Mononuclear cell (primary cell): ENCODE data around the gene ASB15. TPM values are rescaled to one million over a fixed set of nuclear protein-coding genes. Genes with fewer than 3 reads are reported as not detected.
"Not testable (repeated sequence)": the region's sequence is repeated elsewhere in the genome, so short reads cannot be mapped to it uniquely, and the experiment has no call there.

ENCODE experiments used
- H3K27me3 ChIP-seq: 2 replicates; pipeline ENCODE4 v1.6.0; 2011; ENCODE audit warnings: low read length, control low read depth; ENCODE audit not compliant: insufficient read depth
- H3K4me1 ChIP-seq: 2 replicates; pipeline ENCODE4 v1.5.1; 2011; ENCODE audit warnings: mild to moderate bottlenecking, low read length, control low read depth; ENCODE audit not compliant: insufficient read depth
- H3K4me3 ChIP-seq: 2 replicates; pipeline ENCODE4 v1.5.1; 2011; ENCODE audit warnings: mild to moderate bottlenecking, low read length, moderate library complexity
- H3K9me3 ChIP-seq: 2 replicates; pipeline ENCODE4 v1.5.1; 2011; ENCODE audit warnings: low read depth, mild to moderate bottlenecking, control low read depth, low read length
- total RNA-seq: library from RNA; depleted of rRNA; stranded (reverse); fragments of >200 nt; gene quantifications from one replicate; pipeline ENCODE4 v1.2.3, GENCODE V29; 2012

The ASB15 gene
- total RNA-seq, 1 donor: not detected

- Histone ChIP-seq H3K9me3 (no peaks in the 10 kb centered on the region), H3K4me3 (no peak overlapping the region), H3K4me1 (no peaks in the 10 kb centered on the region), H3K27me3 (peaks cover 7% of the 10 kb centered on the region)
Measured at GRCh38 chr7:123612024-123612423, 10.4 kb downstream of the ASB15 start.

DNA sequence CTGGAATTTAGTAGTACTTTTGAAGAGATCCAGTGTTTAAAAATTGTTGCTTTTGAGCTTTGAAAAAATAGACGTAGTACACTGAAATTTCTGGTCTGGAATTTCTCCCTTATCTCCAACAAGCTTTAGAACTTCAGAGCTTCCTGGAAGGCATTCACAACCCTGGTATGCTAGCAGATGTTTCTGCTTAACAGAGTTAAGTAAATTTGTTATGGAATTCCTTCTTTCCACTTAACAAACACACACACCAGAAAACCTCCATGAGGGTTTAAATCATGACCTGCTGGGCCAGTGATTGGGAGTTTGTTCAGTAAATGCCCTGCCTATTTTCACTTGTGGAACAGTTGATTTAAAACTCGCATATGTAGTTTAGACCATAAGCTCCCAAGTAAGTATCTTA lies 13.7 kb downstream of the ASB15 start:
- H3K4me3 ChIP-seq: no peak overlapping the region

GRCh38 chr7:123616223-123616622 lies 14.6 kb downstream of the ASB15 start:
- Histone ChIP-seq H3K27me3 (peaks cover 4% of the 10 kb centered on the region), H3K4me1 (no peaks in the 10 kb centered on the region), H3K4me3 (no peak overlapping the region), H3K9me3 (no peaks in the 10 kb centered on the region)

More for the DNA sequence above, 13.7 kb downstream of the ASB15 start:
- H3K9me3 ChIP-seq: no peaks in the 10 kb centered on the region
- H3K4me1 ChIP-seq: no peaks in the 10 kb centered on the region
- peaks cover 4% of the 10 kb centered on the region for H3K27me3 ChIP-seq

GRCh38 chr7:123621707-123622106 lies 20.1 kb downstream of the ASB15 start:
- Histone ChIP-seq H3K9me3 (no peaks in the 10 kb centered on the region), H3K4me1 (no peaks in the 10 kb centered on the region), H3K4me3 (no peak overlapping the region), H3K27me3 (no peaks in the 10 kb centered on the region)

- no peaks in the 10 kb centered on the region for H3K27me3 ChIP-seq
- H3K4me1 ChIP-seq: no peaks in the 10 kb centered on the region
- no peaks in the 10 kb centered on the region for H3K9me3 ChIP-seq
- H3K4me3 ChIP-seq: no peak overlapping the region
Measured at GRCh38 chr7:123622660-123623386, 21.2 kb downstream of the ASB15 start.

- H3K9me3 ChIP-seq: no peaks in the 10 kb centered on the region
- H3K4me1 ChIP-seq: no peaks in the 10 kb centered on the region
- no peaks in the 10 kb centered on the region for H3K27me3 ChIP-seq
- H3K4me3 ChIP-seq: no peak overlapping the region
Measured at GRCh38 chr7:123624527-123625183, 23.0 kb downstream of the ASB15 start.

- Histone ChIP-seq H3K4me1 (no peaks in the 10 kb centered on the region), H3K27me3 (no peaks in the 10 kb centered on the region), H3K9me3 (no peaks in the 10 kb centered on the region), H3K4me3 (no peak overlapping the region)
Measured at GRCh38 chr7:123625254-123625653, 23.6 kb downstream of the ASB15 start.

- H3K4me3 ChIP-seq: no peak overlapping the region
- no peaks in the 10 kb centered on the region for H3K27me3 ChIP-seq
- no peaks in the 10 kb centered on the region for H3K4me1 ChIP-seq
- H3K9me3 ChIP-seq: no peaks in the 10 kb centered on the region
Measured at GRCh38 chr7:123627851-123628250, 26.2 kb downstream of the ASB15 start.

DNA sequence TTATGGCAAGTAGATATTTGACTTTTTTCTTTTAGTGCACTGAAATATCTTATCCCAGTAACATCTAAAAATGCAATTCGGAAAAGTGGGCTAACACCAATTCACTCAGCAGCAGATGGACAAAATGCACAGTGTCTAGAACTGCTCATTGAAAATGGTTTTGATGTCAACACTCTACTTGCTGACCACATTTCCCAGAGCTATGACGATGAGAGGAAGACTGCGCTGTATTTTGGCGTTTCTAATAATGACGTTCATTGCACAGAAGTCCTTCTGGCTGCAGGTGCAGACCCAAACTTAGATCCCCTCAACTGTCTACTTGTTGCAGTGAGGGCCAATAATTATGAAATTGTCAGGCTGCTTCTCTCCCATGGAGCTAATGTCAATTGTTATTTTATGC lies 27.2 kb downstream of the ASB15 start:
- Histone ChIP-seq H3K4me3 (no peak overlapping the region), H3K9me3 (no peaks in the 10 kb centered on the region), H3K4me1 (no peaks in the 10 kb centered on the region), H3K27me3 (no peaks in the 10 kb centered on the region)

- Histone ChIP-seq H3K27me3 (no peaks in the 10 kb centered on the region), H3K4me3 (no peak overlapping the region), H3K9me3 (no peaks in the 10 kb centered on the region), H3K4me1 (no peaks in the 10 kb centered on the region)
Measured at GRCh38 chr7:123629281-123629680, 27.7 kb downstream of the ASB15 start.

DNA sequence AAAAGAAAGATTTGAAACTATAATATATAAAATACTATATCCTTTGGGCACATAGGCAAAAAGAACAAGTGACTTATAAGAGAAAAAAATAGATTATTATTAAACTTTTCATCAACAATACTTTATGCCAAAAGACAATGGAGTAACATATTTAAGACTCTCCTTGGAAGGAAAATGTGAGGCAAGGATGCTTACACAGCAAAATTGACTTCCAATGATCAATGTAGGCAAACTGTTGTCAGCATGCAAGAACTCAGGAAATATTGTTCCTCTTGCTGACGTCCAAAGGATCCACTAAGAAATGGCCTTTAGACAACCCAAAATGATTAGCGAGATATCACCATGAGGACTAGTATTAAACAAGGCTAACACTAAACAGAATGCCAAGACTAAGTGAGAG lies 31.2 kb downstream of the ASB15 start:
- Histone ChIP-seq H3K9me3 (no peaks in the 10 kb centered on the region), H3K4me3 (no peak overlapping the region), H3K27me3 (peaks cover 12% of the 10 kb centered on the region), H3K4me1 (no peaks in the 10 kb centered on the region)

DNA sequence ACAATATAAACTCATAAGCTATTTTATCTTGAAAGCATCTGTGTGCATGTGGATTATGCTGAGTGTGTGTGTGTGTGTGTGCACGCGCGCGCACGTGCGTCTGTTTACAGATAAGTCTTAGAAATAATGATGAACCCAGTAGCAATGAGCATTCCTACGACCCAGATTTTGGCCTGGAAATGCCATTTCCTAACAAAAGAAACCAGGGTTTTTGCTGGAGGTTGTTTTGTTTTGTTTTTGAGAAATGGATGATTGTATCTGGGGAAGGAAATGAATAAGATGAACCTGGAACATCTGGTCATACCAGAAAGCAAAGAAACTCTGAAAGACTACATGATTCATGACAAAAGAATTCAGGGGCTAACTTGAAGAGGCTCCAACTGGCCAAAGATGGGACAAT lies 31.9 kb downstream of the ASB15 start:
- H3K4me1 ChIP-seq: no peaks in the 10 kb centered on the region
- H3K9me3 ChIP-seq: no peaks in the 10 kb centered on the region
- peaks cover 12% of the 10 kb centered on the region for H3K27me3 ChIP-seq
- no peak overlapping the region for H3K4me3 ChIP-seq

DNA sequence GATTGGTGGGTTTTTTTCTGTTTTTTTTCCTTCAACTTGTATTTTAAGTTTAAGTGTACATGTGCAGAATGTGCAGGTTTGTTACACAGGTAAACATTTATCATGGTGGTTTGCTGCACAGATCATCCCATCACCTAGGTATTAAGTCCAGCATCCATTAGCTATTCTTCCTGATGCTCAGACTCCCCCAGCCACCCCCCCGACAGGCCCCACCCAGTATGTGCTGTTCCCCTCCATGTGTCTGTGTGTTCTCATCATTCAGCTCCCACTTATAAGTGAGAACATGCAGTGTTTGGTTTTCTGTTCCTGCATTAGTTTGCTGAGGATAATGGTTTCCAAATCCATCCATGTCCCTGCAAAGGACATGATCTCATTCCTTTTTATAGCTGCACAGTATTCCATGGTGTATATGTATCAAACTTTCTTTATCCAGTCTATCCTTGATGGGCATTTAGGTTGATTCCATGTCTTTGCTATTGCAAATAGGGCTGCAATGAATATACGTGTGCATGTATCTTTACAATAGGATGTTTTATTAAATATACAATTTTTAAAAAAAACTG lies 32.5 kb downstream of the ASB15 start:
- peaks cover 12% of the 10 kb centered on the region for H3K27me3 ChIP-seq
- not testable (repeated sequence) for H3K4me1 ChIP-seq, H3K4me3 ChIP-seq, H3K9me3 ChIP-seq

- H3K4me1 ChIP-seq: no peaks in the 10 kb centered on the region
- no peak overlapping the region for H3K4me3 ChIP-seq
- H3K9me3 ChIP-seq: no peaks in the 10 kb centered on the region
- H3K27me3 ChIP-seq: peaks cover 12% of the 10 kb centered on the region
Measured at GRCh38 chr7:123635551-123636359, 34.1 kb downstream of the ASB15 start.

GRCh38 chr7:123637203-123637602 lies 35.6 kb downstream of the ASB15 start:
- Histone ChIP-seq H3K9me3 (no peaks in the 10 kb centered on the region), H3K4me3 (no peak overlapping the region), H3K4me1 (no peaks in the 10 kb centered on the region), H3K27me3 (peaks cover 17% of the 10 kb centered on the region)
